ENCODE results near the gene MYMK. TPM values are rescaled to one million over a fixed set of nuclear protein-coding genes. Genes with fewer than 3 reads are reported as not detected.

Gene MYMK
- total RNA-seq, 4 donors from 2014 or later: not detected

DNA sequence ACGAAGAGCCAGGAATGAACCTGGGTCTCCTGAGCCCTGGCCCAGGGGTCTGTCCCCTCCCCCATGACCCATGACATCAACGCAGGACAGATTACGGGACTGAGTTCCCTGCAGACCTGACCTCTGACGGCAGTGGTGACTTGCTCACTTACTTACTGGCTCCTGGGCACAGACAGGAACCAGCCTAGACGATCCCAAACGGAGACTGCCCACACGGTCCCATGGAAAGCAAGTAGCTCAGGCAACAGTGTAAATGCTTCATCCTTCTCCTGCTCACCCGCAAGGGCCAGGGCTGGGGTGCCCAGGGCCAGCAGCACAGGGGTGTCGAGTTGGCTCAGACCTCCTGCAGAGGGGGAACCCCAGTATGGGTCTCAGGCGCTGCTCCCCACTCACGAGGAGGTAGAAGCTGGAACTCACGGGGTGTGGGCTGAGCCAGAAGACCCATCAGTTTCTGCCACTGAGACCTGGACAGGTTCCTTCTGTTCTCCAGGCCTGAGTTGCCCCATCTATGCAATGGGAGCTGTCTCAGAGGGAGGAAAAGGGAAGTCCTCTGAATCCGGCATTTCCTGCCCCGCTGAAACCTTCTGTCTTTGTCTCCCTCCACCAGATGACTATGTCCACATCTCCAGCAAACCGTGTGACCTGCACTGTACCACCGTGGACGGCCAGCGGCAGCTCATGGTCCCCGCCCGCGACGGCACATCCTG is 15.4 kb upstream of the MYMK start:
- Histone ChIP-seq H3K36me3 (no peaks in the 10 kb centered on the region), H3K9me3 (no peaks in the 10 kb centered on the region), H3K27ac (peak overlapping the region in 1 of 4 donors; percentile 2), H3K4me1 (peaks cover 5 to 59% (median 10%) of the 10 kb centered on the region in 3 donors), H3K27me3 (peaks cover 0 to 21% (median 0%) of the 10 kb centered on the region in 4 donors), H3K4me3 (peak overlapping the region in 1 of 4 donors; percentile 40)
- intact Hi-C loops (cut with DNase I): loop anchor here (10.0 kb wide), 1 partner anchor 195 kb away; the partner anchor contains the start of gene SARDH
- no peak for DNase-seq
- 74 to 75% methylated on average over 4 to 14 of the region's 22 CpGs for WGBS, 2 donors
- TF ChIP-seq, protein P1, sequence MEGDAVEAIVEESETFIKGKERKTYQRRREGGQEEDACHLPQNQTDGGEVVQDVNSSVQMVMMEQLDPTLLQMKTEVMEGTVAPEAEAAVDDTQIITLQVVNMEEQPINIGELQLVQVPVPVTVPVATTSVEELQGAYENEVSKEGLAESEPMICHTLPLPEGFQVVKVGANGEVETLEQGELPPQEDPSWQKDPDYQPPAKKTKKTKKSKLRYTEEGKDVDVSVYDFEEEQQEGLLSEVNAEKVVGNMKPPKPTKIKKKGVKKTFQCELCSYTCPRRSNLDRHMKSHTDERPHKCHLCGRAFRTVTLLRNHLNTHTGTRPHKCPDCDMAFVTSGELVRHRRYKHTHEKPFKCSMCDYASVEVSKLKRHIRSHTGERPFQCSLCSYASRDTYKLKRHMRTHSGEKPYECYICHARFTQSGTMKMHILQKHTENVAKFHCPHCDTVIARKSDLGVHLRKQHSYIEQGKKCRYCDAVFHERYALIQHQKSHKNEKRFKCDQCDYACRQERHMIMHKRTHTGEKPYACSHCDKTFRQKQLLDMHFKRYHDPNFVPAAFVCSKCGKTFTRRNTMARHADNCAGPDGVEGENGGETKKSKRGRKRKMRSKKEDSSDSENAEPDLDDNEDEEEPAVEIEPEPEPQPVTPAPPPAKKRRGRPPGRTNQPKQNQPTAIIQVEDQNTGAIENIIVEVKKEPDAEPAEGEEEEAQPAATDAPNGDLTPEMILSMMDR (IDR thresholded peaks at IDR 0.05): no peak
- no peak for TF ChIP-seq POLR2A (IDR thresholded peaks at IDR 0.05)

DNA sequence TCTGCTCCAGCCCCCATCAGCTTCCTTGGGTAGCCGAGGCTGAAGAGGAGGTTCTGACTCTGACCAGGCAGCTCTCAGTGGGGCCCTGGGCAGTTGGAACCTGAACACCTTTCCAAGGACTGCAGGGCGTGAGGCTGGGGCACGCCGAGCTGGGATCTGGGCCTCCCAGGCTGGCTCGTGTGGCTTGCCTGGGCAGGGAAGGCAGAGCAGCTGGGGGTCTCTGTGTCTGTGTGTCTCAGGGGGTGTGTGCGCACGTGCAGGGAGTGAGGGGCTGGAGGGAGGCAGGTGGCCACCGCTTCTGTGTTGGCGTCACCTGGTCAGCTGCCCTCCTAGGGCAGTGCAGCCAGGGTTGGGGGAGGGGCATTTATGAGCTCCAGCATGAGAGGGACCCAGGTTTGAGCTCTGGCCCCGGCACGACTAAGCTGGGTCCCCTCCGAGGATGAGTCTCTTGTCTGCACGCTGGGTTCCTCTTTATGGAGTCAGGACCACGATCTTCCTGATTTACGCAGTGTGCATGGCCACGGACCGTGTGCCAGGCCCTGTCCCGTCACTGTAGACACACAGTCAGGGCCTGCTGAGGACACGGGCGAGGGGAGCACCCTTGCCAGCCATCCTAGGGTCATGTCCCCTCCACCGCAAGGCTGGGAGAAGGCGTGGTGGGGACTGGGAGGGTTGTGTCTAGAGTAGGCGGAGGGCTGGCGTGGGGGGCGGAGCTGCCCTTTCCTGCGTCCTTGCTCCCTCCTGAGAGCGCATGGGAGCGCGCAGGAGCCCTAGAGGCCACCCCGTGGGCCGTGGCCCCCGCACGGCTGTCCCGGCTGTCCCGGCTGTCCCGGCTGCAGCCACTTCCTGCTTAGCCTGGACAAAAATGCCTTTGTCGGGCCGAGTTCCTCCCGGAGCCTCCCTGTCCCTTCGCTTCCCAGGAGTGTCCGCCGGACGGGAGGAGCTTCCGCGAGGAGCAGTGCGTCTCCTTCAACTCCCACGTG is 14.4 kb upstream of the MYMK start:
- peak overlapping the region in 3 of 4 donors; percentile 7 to 40 (median 15) for H3K4me3 ChIP-seq
- no peaks in the 10 kb centered on the region for H3K9me3 ChIP-seq
- intact Hi-C loops (cut with DNase I): loop anchor here (10.0 kb wide), 1 partner anchor 196 kb away; the partner anchor contains the start of gene SARDH
- DNase-seq: no peak
- peaks cover 0 to 31% (median 0%) of the 10 kb centered on the region in 4 donors for H3K27me3 ChIP-seq
- 62% methylated on average over 13 of the region's 47 CpGs; no CpG with 5 or more reads in 1 of the 2 donors for WGBS, 2 donors
- H3K36me3 ChIP-seq: no peaks in the 10 kb centered on the region
- TF ChIP-seq, protein P1 (IDR thresholded peaks at IDR 0.05): no peak
- no peak for TF ChIP-seq POLR2A (IDR thresholded peaks at IDR 0.05)
- peak overlapping the region in 1 of 4 donors; percentile 2 for H3K27ac ChIP-seq
- H3K4me1 ChIP-seq: peaks cover 5 to 59% (median 20%) of the 10 kb centered on the region in 3 donors

DNA sequence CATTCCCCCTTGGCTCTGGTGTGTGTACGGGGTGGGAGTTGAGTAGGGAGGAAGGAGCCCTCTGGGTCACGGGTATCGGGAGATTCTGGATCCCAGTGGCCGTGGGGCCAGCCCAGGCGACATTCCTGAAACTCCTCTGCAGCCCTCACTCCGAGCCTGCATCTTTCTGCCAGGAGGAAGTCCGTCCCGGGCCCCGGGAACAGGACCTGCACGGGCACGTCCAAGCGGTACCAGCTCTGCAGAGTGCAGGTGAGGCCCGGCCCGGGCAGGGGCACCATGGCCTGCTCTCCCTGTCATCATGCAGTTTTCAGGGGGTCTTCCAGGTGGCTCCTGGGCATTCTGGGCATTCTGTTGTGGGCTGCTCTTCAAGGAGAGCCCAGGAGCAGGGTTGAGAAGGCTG is 13.4 kb upstream of the MYMK start:
- 23% methylated on average over 5 of the region's 14 CpGs; no CpG with 5 or more reads in 1 of the 2 donors for WGBS, 2 donors
- H3K4me1 ChIP-seq: peaks cover 5 to 62% (median 26%) of the 10 kb centered on the region in 3 donors
- no peaks in the 10 kb centered on the region for H3K36me3 ChIP-seq
- intact Hi-C loops (cut with DNase I): loop anchor here (10.0 kb wide), 1 partner anchor 197 kb away; the partner anchor contains the start of gene SARDH
- peaks cover 0 to 41% (median 0%) of the 10 kb centered on the region in 4 donors for H3K27me3 ChIP-seq
- H3K9me3 ChIP-seq: no peaks in the 10 kb centered on the region
- no peak overlapping the region for H3K27ac ChIP-seq
- DNase-seq: no peak
- no peak for TF ChIP-seq POLR2A (IDR thresholded peaks at IDR 0.05)
- TF ChIP-seq, protein P1 (IDR thresholded peaks at IDR 0.05): no peak
- no peak overlapping the region for H3K4me3 ChIP-seq

DNA sequence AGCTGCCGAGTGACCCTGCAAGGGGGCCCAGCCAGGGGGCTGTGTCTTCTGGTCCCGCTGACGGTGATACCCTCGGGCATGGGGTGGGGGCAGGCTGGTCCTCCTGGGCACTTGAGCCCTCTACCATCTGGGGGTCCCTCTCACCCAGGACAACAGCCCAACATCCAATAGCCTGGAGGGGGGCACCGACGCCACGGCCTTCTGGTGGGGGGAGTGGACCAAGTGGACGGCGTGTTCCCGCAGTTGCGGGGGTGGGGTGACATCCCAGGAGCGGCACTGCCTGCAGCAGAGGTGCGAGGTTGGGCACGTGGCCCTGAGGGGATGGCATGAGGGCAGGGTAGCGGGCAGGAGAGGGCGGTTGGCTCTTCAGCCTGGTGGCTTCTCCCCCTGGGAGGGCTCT is 12.5 kb upstream of the MYMK start:
- intact Hi-C loops (cut with DNase I): loop anchor here (10.0 kb wide), 1 partner anchor 198 kb away; the partner anchor contains the start of gene SARDH
- no peak for DNase-seq

More for the DNA sequence above, 12.5 kb upstream of the MYMK start:
- no CpG with 5 or more reads among the region's 16 CpGs for WGBS, 2 donors
- H3K27me3 ChIP-seq: peaks cover 0 to 50% (median 0%) of the 10 kb centered on the region in 4 donors
- no peak overlapping the region for H3K27ac ChIP-seq
- H3K4me1 ChIP-seq: peaks cover 5 to 67% (median 26%) of the 10 kb centered on the region in 3 donors
- TF ChIP-seq POLR2A (IDR thresholded peaks at IDR 0.05): no peak
- TF ChIP-seq, protein P1 (IDR thresholded peaks at IDR 0.05): no peak
- H3K4me3 ChIP-seq: no peak overlapping the region
- H3K9me3 ChIP-seq: no peaks in the 10 kb centered on the region
- H3K36me3 ChIP-seq: no peaks in the 10 kb centered on the region

All from esophagus squamous epithelium (tissue), 5 donors.